Endothelial cell of umbilical vein (primary cell): ENCODE data around the gene MRAS. TPM values are rescaled to one million over a fixed set of nuclear protein-coding genes. Genes with fewer than 3 reads are reported as not detected.

ENCODE experiments used
- BruUV-seq: library from RNA; stranded (reverse); fragments of 400-500 nt; replicated peaks from 2 replicates; lab custom pipeline; 2021; lab: Mats Ljungman, UMichigan
- CTCF ChIA-PET: fragments of 300-600, 350-600 bp; sonication (Branson Sonifier 250); formaldehyde crosslinking; loops from one replicate; lab custom pipeline; 2021; ENCODE audit warnings: antibody characterized with exemption, inconsistent platforms; lab: Charles Lee
- POLR2A ChIA-PET: fragments of 300-600, 350-600 bp; sonication (Branson Sonifier 250); formaldehyde crosslinking; loops from one replicate; lab custom pipeline; 2021; ENCODE audit warnings: antibody characterized with exemption, inconsistent platforms; lab: Charles Lee
- DNase-seq: peaks from one replicate; pipeline ENCODE4 v3.0.0-alpha.2; 2011; ENCODE audit warnings: low read depth, low spot score
- FAIRE-seq: peaks from 2 replicates; lab custom pipeline; 2011; peaks lifted over from hg19 to GRCh38; lab: Jason Lieb, UNC
- H2AFZ ChIP-seq: 2 replicates; pipeline ENCODE4 v1.6.0; 2012; ENCODE audit warnings: low read depth, low read length, control low read depth, inconsistent platforms
- H3K27ac ChIP-seq: 2 replicates; pipeline ENCODE4 v1.5.1; 2011; ENCODE audit warnings: low read depth, mild to moderate bottlenecking, control low read depth, low read length, moderate library complexity; ENCODE audit not compliant: insufficient read depth
- H3K27me3 ChIP-seq, 2 experiments: 2 replicates each; pipeline versions ENCODE4 v1.6.0 to v1.6.1; 2011; ENCODE audit warnings: low read length in 2 of 2, mixed read lengths in 1 of 2; ENCODE audit not compliant: control insufficient read depth in 2 of 2, insufficient read depth in 2 of 2
- H3K36me3 ChIP-seq, 2 experiments: 2 replicates in 1 of 2; 3 replicates in 1 of 2; pipeline ENCODE4 v1.5.1; 2011; ENCODE audit warnings: low read length in 2 of 2, mild to moderate bottlenecking in 1 of 2, moderate library complexity in 1 of 2; ENCODE audit not compliant: control insufficient read depth in 2 of 2, insufficient read depth in 2 of 2; ENCODE audit errors: extremely low read depth in 1 of 2
- H3K4me1 ChIP-seq: 3 replicates; pipeline ENCODE4 v1.5.1; 2011; ENCODE audit warnings: mild to moderate bottlenecking, low read length; ENCODE audit not compliant: control insufficient read depth, insufficient read depth; ENCODE audit errors: extremely low read depth
- H3K4me2 ChIP-seq: 2 replicates; pipeline ENCODE4 v1.6.1; 2011; ENCODE audit warnings: low read length, control low read depth, mixed read lengths; ENCODE audit not compliant: insufficient read depth
- H3K4me3 ChIP-seq, 3 experiments: fragments of 200-600 bp in 1 of 3; sonication (generic), shearing (Covaris generic) in 1 of 3; replicated peaks in 1 of 3; 2 replicates each; pipeline ENCODE4 v1.5.1; 2011 to 2016; ENCODE audit warnings: control low read depth in 3 of 3, low read length in 3 of 3, mild to moderate bottlenecking in 2 of 3, inconsistent platforms in 1 of 3, low read depth in 1 of 3, moderate library complexity in 1 of 3; ENCODE audit not compliant: insufficient read depth in 1 of 3
- H3K79me2 ChIP-seq: 2 replicates; pipeline ENCODE4 v1.6.0; 2012; ENCODE audit warnings: low read length, inconsistent platforms; ENCODE audit not compliant: control insufficient read depth, insufficient read depth
- H3K9ac ChIP-seq: replicated peaks from 2 replicates; pipeline ENCODE3; 2011; ENCODE audit warnings: low read length, control low read depth; ENCODE audit not compliant: insufficient read depth; ENCODE audit errors: extremely low read depth
- H3K9me1 ChIP-seq: replicated peaks from 3 replicates; pipeline ENCODE4 v1.6.0; 2011; ENCODE audit warnings: mild to moderate bottlenecking, low read length; ENCODE audit not compliant: control insufficient read depth, insufficient read depth; ENCODE audit errors: extremely low read depth
- H3K9me3 ChIP-seq: replicated peaks from 2 replicates; pipeline ENCODE4 v1.5.1; 2012; ENCODE audit warnings: low read length, inconsistent platforms; ENCODE audit not compliant: control insufficient read depth, insufficient read depth
- H4K20me1 ChIP-seq: replicated peaks from 2 replicates; pipeline ENCODE3; 2011; ENCODE audit warnings: mild to moderate bottlenecking, low read length; ENCODE audit not compliant: control insufficient read depth, insufficient read depth; ENCODE audit errors: extremely low read depth
- CTCF ChIP-seq, 2 donors: IDR thresholded peaks; 1 replicate in 1 of 2; 2 replicates in 1 of 2; pipeline ENCODE4 v1.5.1; 2011; ENCODE audit warnings: low read length in 2 of 2, mild to moderate bottlenecking in 2 of 2, moderate library complexity in 2 of 2, control low read depth in 1 of 2, inconsistent platforms in 1 of 2, low read depth in 1 of 2; ENCODE audit not compliant: insufficient read depth in 1 of 2; ENCODE audit errors: extremely low read depth in 1 of 2
- EZH2 ChIP-seq: IDR thresholded peaks from 2 replicates; pipeline ENCODE4 v1.6.1; 2012; ENCODE audit warnings: borderline replicate concordance, low read depth, mild to moderate bottlenecking, moderate library complexity, low read length, inconsistent platforms; ENCODE audit not compliant: severe bottlenecking
- FOS ChIP-seq: IDR thresholded peaks from 2 replicates; pipeline ENCODE4 v1.6.1; 2011; ENCODE audit warnings: mild to moderate bottlenecking, low read length, moderate library complexity, borderline replicate concordance; ENCODE audit not compliant: insufficient read depth
- GATA2 ChIP-seq: IDR thresholded peaks from 2 replicates; pipeline ENCODE4 v1.7.0; 2011; ENCODE audit warnings: low read depth, mild to moderate bottlenecking, moderate library complexity, mixed read lengths, low read length; ENCODE audit not compliant: insufficient read length, insufficient read depth
- JUN ChIP-seq: IDR thresholded peaks from 2 replicates; pipeline ENCODE4 v1.6.1; 2011; ENCODE audit warnings: borderline replicate concordance, low read depth; ENCODE audit not compliant: insufficient read length, insufficient read depth
- MYC ChIP-seq: IDR thresholded peaks from one replicate; pipeline ENCODE4 v1.6.1; 2011; ENCODE audit warnings: mild to moderate bottlenecking, low read depth, low read length
- POLR2A ChIP-seq: IDR thresholded peaks from 2 replicates; pipeline ENCODE4 v1.6.1; 2012; ENCODE audit warnings: low read depth, mild to moderate bottlenecking, control low read depth, low read length
- POLR2AphosphoS5 ChIP-seq: IDR thresholded peaks from 2 replicates; pipeline ENCODE4 v1.6.1; 2012; ENCODE audit warnings: low read depth, mild to moderate bottlenecking, control low read depth, low read length, moderate library complexity; ENCODE audit not compliant: insufficient read depth
- dilution Hi-C: fragments of 300-500 bp; cut with MboI; formaldehyde crosslinking; loops from one replicate; pipeline ENCODE4 v1.15.0; 2019; ENCODE audit warnings: low sequenced_read_pairs; ENCODE audit not compliant: extremely low pct_ligation_motif_present
- intact Hi-C: fragments of 100-400 bp; cut with micrococcal nuclease; formaldehyde crosslinking; loops from one replicate; pipeline ENCODE4 v1.10.0; 2022
- polyA plus RNA-seq, 4 experiments: library from polyadenylated mRNA; depleted of rRNA in 3 of 4; stranded (reverse) in 3 of 4; unstranded in 1 of 4; fragments of >200 nt; gene quantifications; 2 replicates each; pipeline versions ENCODE4 v1.2.1 to v1.2.3, GENCODE V29; 2011 to 2012; ENCODE audit warnings: missing spikeins in 1 of 4
- total RNA-seq: library from RNA; stranded (reverse); gene quantifications from 2 replicates; pipeline ENCODE4 v1.2.3, GENCODE V29; 2021
- TF ChIP-seq, protein P1 (sequence below): IDR thresholded peaks from 2 replicates; pipeline ENCODE4 v1.6.1; 2011; ENCODE audit not compliant: insufficient read depth, insufficient read length

The MRAS gene
- total and polyA plus RNA-seq, 2 donors (not counting 3 experiments of a cell fraction or from before 2014, with no cell fraction given), result 14.6 to 16.5 TPM

DNA sequence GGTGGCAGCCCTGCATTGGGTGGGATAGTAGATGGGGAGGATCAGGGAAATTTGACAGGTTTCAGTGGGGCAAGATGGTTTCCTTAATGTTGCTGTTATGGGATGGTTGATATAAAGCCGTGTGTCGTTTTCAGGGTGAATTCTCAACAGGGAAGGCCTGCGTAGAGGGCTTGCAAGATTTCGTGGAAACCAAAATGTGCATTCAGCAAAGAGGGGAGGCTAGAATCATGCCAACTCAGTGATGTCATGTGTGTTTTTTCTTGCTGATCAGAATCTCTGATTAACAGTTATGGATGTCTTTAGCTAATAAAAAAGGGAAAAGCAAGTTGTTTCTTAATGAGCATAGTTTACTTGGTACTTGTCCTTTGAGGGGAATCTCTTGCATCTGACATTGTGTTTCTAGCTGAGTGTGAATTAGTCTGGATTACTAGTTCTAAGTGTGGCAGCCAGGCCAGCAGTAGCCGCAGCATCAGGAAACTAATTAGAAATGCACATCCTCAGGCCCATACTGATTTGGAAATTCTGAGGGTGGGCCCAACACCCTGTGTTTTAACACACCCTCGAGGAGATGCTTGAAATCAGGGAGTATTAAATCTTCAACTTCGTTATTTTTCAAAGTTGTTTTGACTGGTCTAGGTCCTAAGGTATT is 24.8 kb downstream of the MRAS start:
- no peaks in the 10 kb centered on the region for H3K9me3 ChIP-seq
- no peaks in the 10 kb centered on the region for H4K20me1 ChIP-seq
- no peak overlapping the region for H2AFZ ChIP-seq
- H3K9me1 ChIP-seq, result no peaks in the 10 kb centered on the region
- CTCF ChIA-PET, result no interaction called here
- H3K27me3 ChIP-seq, result no peaks in the 10 kb centered on the region
- POLR2A ChIA-PET, result no interaction called here
- no peak for FAIRE-seq
- no peak overlapping the region for H3K4me2 ChIP-seq
- intact Hi-C loops, result no loop called here
- BruUV-seq, result no TSS peak
- H3K4me1 ChIP-seq, result no peaks in the 10 kb centered on the region
- no peak for DNase-seq
- H3K36me3 ChIP-seq, result no peaks in the 10 kb centered on the region
- TF ChIP-seq GATA2 (no peak), JUN (no peak), EZH2 (no peak), MYC (no peak), FOS (no peak), POLR2AphosphoS5 (no peak), POLR2A (no peak), CTCF (IDR thresholded peaks at IDR 0.05; ENCODE audit: extremely low read depth in 1 of 2, insufficient read depth in 1 of 2, low read depth in 1 of 2, low read length in 2 of 2) (no peak)
- TF ChIP-seq, protein P1, sequence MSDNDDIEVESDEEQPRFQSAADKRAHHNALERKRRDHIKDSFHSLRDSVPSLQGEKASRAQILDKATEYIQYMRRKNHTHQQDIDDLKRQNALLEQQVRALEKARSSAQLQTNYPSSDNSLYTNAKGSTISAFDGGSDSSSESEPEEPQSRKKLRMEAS, result no peak
- no peak overlapping the region for H3K9ac ChIP-seq
- dilution Hi-C loops, result no loop called here
- no peak overlapping the region for H3K27ac ChIP-seq
- H3K79me2 ChIP-seq, result no peaks in the 10 kb centered on the region
- no peak overlapping the region for H3K4me3 ChIP-seq
